NCI-H2081 (cell line): ENCODE measurements around the gene SIK1.
"Not testable (repeated sequence)": the region's sequence is repeated elsewhere in the genome, so short reads cannot be mapped to it uniquely, and the experiment has no call there.

ENCODE experiments used
- DNase-seq, 2 experiments: peaks; one replicate each; lab custom pipeline; 2025; lab: John Stamatoyannopoulos, UW

SIK1 gene

GRCh38 chr21:43439316-43440075, 12.6 kb upstream of the SIK1 start:
- not testable (repeated sequence) for DNase-seq

GRCh38 chr21:43436272-43436671, 9.3 kb upstream of the SIK1 start:
- DNase-seq = not testable (repeated sequence)

- not testable (repeated sequence) for DNase-seq
These were observed 6.6 kb upstream of the SIK1 start for GRCh38 chr21:43433340-43434136.

GRCh38 chr21:43430830-43431416, 4.0 kb upstream of the SIK1 start:
- DNase-seq = not testable (repeated sequence)

- not testable (repeated sequence) for DNase-seq
These were observed 2.0 kb upstream of the SIK1 start for GRCh38 chr21:43428964-43429363.

- DNase-seq = not testable (repeated sequence)
These were observed 270 bp upstream of the SIK1 start for GRCh38 chr21:43427242-43427559.

- DNase-seq = not testable (repeated sequence)
These were observed 927 bp downstream of the SIK1 start for GRCh38 chr21:43426004-43426403.

GRCh38 chr21:43419475-43419874, 7.5 kb downstream of the SIK1 start:
- DNase-seq = not testable (repeated sequence)

- DNase-seq = not testable (repeated sequence)
These were observed 12.4 kb downstream of the SIK1 start for GRCh38 chr21:43414576-43414975.

- not testable (repeated sequence) for DNase-seq
These were observed 14.7 kb downstream of the SIK1 start for GRCh38 chr21:43412020-43412788.

- DNase-seq = not testable (repeated sequence)
These were observed 16.4 kb downstream of the SIK1 start for GRCh38 chr21:43410456-43411068.

GRCh38 chr21:43407139-43407538, 19.8 kb downstream of the SIK1 start:
- not testable (repeated sequence) for DNase-seq

- DNase-seq = not testable (repeated sequence)
These were observed 22.5 kb downstream of the SIK1 start for GRCh38 chr21:43404450-43404849.

GRCh38 chr21:43403651-43404430, 23.1 kb downstream of the SIK1 start:
- DNase-seq = not testable (repeated sequence)

- DNase-seq = not testable (repeated sequence)
These were observed 25.8 kb downstream of the SIK1 start for GRCh38 chr21:43401125-43401524.

GRCh38 chr21:43399595-43400015, 27.3 kb downstream of the SIK1 start:
- DNase-seq = not testable (repeated sequence)

- not testable (repeated sequence) for DNase-seq
These were observed 27.8 kb downstream of the SIK1 start for GRCh38 chr21:43399136-43399535.

- not testable (repeated sequence) for DNase-seq
These were observed 28.4 kb downstream of the SIK1 start for GRCh38 chr21:43398533-43398932.

GRCh38 chr21:43398000-43398399, 28.9 kb downstream of the SIK1 start:
- not testable (repeated sequence) for DNase-seq

GRCh38 chr21:43397439-43397808, 29.5 kb downstream of the SIK1 start:
- DNase-seq = not testable (repeated sequence)
